Tibial nerve (tissue), 4 donors: ENCODE measurements around the gene PPIF. TPM values are rescaled to one million over a fixed set of nuclear protein-coding genes. Genes with fewer than 3 reads are reported as not detected.

ENCODE experiments used
- DNase-seq, 2 donors: peaks; one replicate each; pipeline ENCODE4 v3.0.0-alpha.2; 2019; ENCODE audit warnings: low spot score in 2 of 2
- H3K27ac ChIP-seq, 4 donors: fragments of 200-600 bp; sonication (generic) in 3 of 4; one replicate each; pipeline ENCODE4 v1.5.1; 2017 to 2019; ENCODE audit warnings: mild to moderate bottlenecking in 1 of 4
- H3K27me3 ChIP-seq, 2 donors: fragments of 200-600 bp; sonication (generic) in 1 of 2; one replicate each; pipeline versions ENCODE4 v1.5.1 to v1.6.0; 2017 to 2019
- H3K36me3 ChIP-seq, 3 donors: fragments of 200-600 bp; sonication (generic); one replicate each; pipeline ENCODE4 v1.5.1; 2018 to 2019
- H3K4me1 ChIP-seq, 4 donors: fragments of 200-600 bp; sonication (generic) in 3 of 4; one replicate each; pipeline ENCODE4 v1.5.1; 2017 to 2019
- H3K4me3 ChIP-seq, 4 donors: fragments of 200-600 bp; sonication (generic) in 3 of 4; one replicate each; pipeline ENCODE4 v1.5.1; 2017 to 2019; ENCODE audit warnings: mild to moderate bottlenecking in 1 of 4, moderate library complexity in 1 of 4
- H3K9me3 ChIP-seq, 4 donors: fragments of 200-600 bp; sonication (generic) in 3 of 4; one replicate each; pipeline ENCODE4 v1.5.1; 2017 to 2019
- EP300 ChIP-seq, 2 donors: sonication (generic); formaldehyde crosslinking; IDR thresholded peaks; one replicate each; pipeline ENCODE4 v1.6.1; 2017; ENCODE audit warnings: antibody characterized with exemption in 2 of 2, mild to moderate bottlenecking in 1 of 2
- POLR2A ChIP-seq, 2 donors: fragments of 450-650 bp; IDR thresholded peaks; one replicate each; pipeline ENCODE4 v1.6.1; 2017; ENCODE audit warnings: antibody characterized with exemption in 2 of 2, mild to moderate bottlenecking in 2 of 2, moderate library complexity in 2 of 2
- WGBS, 2 donors: methylation state at CpG; one replicate each; pipeline ENCODE4 v1.1.5; 2018; 5-methylcytosine and 5-hydroxymethylcytosine counted together
- total RNA-seq, 4 donors: library from RNA; depleted of rRNA; stranded (reverse); fragments of >200 nt; gene quantifications; one replicate each; pipeline ENCODE4 v1.1.0, GENCODE V29; 2016
- TF ChIP-seq, protein P1 (sequence below), 5 experiments: fragments of 200-600 bp in 3 of 5; fragments of 450-650 bp in 2 of 5; sonication (generic) in 3 of 5; IDR thresholded peaks; one replicate each; pipeline ENCODE4 v1.5.1; 2016 to 2019; ENCODE audit warnings: antibody characterized with exemption in 5 of 5, mild to moderate bottlenecking in 3 of 5, moderate library complexity in 2 of 5

PPIF gene
- total RNA-seq, 4 donors from 2014 or later, result 16.6 to 36.0 (median 20.6) TPM

DNA sequence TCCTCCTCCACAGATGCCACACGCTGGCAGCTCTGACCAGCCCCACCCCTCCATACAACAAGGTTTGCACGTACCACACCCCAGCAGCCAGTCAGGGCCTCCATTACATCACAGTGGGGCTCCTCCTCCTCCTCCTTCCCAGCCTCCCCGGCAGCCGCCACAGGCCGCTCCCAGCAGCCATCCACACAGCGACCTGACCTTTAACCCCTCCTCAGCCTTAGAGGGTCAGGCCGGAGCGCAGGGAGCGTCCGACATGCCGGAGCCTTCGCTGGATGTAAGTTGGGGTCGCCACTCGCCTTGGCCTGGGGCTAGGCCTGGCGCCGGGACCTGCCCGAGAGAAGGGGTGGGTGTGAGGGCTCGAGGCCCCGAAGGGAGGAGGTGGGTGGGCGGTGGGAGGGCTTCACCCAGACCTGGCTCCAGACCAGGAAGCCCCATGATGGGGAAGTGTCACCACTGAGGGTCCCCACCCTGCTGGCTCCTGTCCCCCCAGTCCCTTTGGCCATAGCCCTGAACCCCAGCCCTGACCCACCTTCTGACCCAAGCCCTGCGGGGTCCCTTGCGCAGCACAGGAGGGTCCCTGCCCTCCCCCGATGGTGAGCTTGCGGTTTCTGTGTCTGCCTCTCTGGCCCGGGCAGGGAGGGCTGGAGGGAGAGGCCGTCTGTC, 36.2 kb upstream of the PPIF start:
- peak overlapping the region; percentile 59 to 92 (median 76) for H3K27ac ChIP-seq

GRCh38 chr10:79311581-79312407, 35.5 kb upstream of the PPIF start:
- Histone ChIP-seq H3K27ac (peak overlapping the region; percentile 59 to 92 (median 76)), H3K36me3 (peaks cover 5 to 88% (median 31%) of the 10 kb centered on the region in 3 donors), H3K9me3 (no peaks in the 10 kb centered on the region), H3K27me3 (no peaks in the 10 kb centered on the region), H3K4me3 (no peak overlapping the region), H3K4me1 (peaks cover 0 to 37% (median 8%) of the 10 kb centered on the region in 4 donors)
- 57 to 67% methylated on average over 6 to 14 of the region's 15 CpGs for WGBS, 2 donors
- TF ChIP-seq, protein P1, sequence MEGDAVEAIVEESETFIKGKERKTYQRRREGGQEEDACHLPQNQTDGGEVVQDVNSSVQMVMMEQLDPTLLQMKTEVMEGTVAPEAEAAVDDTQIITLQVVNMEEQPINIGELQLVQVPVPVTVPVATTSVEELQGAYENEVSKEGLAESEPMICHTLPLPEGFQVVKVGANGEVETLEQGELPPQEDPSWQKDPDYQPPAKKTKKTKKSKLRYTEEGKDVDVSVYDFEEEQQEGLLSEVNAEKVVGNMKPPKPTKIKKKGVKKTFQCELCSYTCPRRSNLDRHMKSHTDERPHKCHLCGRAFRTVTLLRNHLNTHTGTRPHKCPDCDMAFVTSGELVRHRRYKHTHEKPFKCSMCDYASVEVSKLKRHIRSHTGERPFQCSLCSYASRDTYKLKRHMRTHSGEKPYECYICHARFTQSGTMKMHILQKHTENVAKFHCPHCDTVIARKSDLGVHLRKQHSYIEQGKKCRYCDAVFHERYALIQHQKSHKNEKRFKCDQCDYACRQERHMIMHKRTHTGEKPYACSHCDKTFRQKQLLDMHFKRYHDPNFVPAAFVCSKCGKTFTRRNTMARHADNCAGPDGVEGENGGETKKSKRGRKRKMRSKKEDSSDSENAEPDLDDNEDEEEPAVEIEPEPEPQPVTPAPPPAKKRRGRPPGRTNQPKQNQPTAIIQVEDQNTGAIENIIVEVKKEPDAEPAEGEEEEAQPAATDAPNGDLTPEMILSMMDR (IDR thresholded peaks at IDR 0.05), result no peak
- no peak for TF ChIP-seq EP300 (IDR thresholded peaks at IDR 0.05)
- TF ChIP-seq POLR2A (IDR thresholded peaks at IDR 0.05), result no peak
- DNase-seq, result no peak

More for the DNA sequence above, 36.2 kb upstream of the PPIF start:
- no peaks in the 10 kb centered on the region for H3K27me3 ChIP-seq
- H3K4me3 ChIP-seq, result peak overlapping the region in 1 of 4 donors; percentile 4
- peaks cover 5 to 96% (median 34%) of the 10 kb centered on the region in 3 donors for H3K36me3 ChIP-seq
- WGBS, 2 donors, result 45 to 55% methylated on average over 17 to 23 of the region's 26 CpGs
- TF ChIP-seq EP300 (IDR thresholded peaks at IDR 0.05), result peak in 1 of 2 donors; percentile 47
- TF ChIP-seq, protein P1 (IDR thresholded peaks at IDR 0.05), result no peak
- no peaks in the 10 kb centered on the region for H3K9me3 ChIP-seq
- peak; percentile 40 to 41 for DNase-seq
- peaks cover 0 to 30% (median 6%) of the 10 kb centered on the region in 4 donors for H3K4me1 ChIP-seq

- DNase-seq, result no peak
- H3K9me3 ChIP-seq, result no peaks in the 10 kb centered on the region
- H3K27me3 ChIP-seq, result no peaks in the 10 kb centered on the region
- no peak for TF ChIP-seq EP300 (IDR thresholded peaks at IDR 0.05)
- TF ChIP-seq, protein P1 (IDR thresholded peaks at IDR 0.05), result no peak
- TF ChIP-seq POLR2A (IDR thresholded peaks at IDR 0.05), result no peak
- H3K4me3 ChIP-seq, result no peak overlapping the region
- H3K36me3 ChIP-seq, result peaks cover 5 to 79% (median 27%) of the 10 kb centered on the region in 3 donors
- 91 to 92% methylated on average over 21 to 22 of the region's 22 CpGs for WGBS, 2 donors
- H3K27ac ChIP-seq, result no peak overlapping the region
- H3K4me1 ChIP-seq, result peaks cover 0 to 46% (median 16%) of the 10 kb centered on the region in 4 donors
These were observed 34.6 kb upstream of the PPIF start for GRCh38 chr10:79312601-79313187.

GRCh38 chr10:79313320-79313719, 33.9 kb upstream of the PPIF start:
- TF ChIP-seq POLR2A (IDR thresholded peaks at IDR 0.05) (no peak), EP300 (IDR thresholded peaks at IDR 0.05) (no peak)
- TF ChIP-seq, protein P1 (IDR thresholded peaks at IDR 0.05), result no peak

More at GRCh38 chr10:79313320-79313719, 33.9 kb upstream of the PPIF start:
- H3K4me3 ChIP-seq, result no peak overlapping the region
- H3K9me3 ChIP-seq, result no peaks in the 10 kb centered on the region
- peaks cover 0 to 73% (median 21%) of the 10 kb centered on the region in 3 donors for H3K36me3 ChIP-seq
- H3K27ac ChIP-seq, result no peak overlapping the region
- peaks cover 0 to 53% (median 22%) of the 10 kb centered on the region in 4 donors for H3K4me1 ChIP-seq
- WGBS, 2 donors, result 67 to 74% methylated on average over 8 of the region's 8 CpGs
- no peak for DNase-seq
- no peaks in the 10 kb centered on the region for H3K27me3 ChIP-seq
